ENCODE data around the gene SNRPN.
"Not testable (repeated sequence)": the region's sequence is repeated elsewhere in the genome, so short reads cannot be mapped to it uniquely, and the experiment has no call there.

DNA sequence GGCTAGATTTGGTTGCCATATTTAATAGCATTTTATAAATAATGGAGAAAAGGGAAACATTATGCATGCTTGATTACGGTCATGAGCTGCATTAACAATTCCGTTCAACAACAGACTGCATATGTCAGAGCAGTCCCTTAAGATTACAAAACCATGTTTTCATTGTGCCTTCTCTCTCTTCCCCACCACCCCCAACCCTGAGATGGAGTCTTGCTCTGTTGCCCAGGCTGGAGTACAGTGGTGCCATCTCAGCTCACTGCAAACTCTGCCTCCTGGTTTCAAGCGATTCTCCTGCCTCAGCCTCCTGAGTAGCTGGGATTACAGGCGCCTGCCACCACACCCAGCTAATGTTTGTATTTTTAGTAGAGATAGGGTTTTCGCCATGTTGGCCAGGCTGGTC is 17.9 kb downstream of the SNRPN start:
- not testable (repeated sequence) for TF ChIP-seq POLR2A (IDR thresholded peaks at IDR 0.05)
- TF ChIP-seq, protein P1, sequence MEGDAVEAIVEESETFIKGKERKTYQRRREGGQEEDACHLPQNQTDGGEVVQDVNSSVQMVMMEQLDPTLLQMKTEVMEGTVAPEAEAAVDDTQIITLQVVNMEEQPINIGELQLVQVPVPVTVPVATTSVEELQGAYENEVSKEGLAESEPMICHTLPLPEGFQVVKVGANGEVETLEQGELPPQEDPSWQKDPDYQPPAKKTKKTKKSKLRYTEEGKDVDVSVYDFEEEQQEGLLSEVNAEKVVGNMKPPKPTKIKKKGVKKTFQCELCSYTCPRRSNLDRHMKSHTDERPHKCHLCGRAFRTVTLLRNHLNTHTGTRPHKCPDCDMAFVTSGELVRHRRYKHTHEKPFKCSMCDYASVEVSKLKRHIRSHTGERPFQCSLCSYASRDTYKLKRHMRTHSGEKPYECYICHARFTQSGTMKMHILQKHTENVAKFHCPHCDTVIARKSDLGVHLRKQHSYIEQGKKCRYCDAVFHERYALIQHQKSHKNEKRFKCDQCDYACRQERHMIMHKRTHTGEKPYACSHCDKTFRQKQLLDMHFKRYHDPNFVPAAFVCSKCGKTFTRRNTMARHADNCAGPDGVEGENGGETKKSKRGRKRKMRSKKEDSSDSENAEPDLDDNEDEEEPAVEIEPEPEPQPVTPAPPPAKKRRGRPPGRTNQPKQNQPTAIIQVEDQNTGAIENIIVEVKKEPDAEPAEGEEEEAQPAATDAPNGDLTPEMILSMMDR (IDR thresholded peaks at IDR 0.05), result not testable (repeated sequence)

Measured in right lobe of liver (tissue), 4 donors.